ENCODE results near the gene ARPC4.

GRCh38 chr3:9769012-9769411 is 23.9 kb upstream of the ARPC4 start:
- no peak for TF ChIP-seq POLR2A (IDR thresholded peaks at IDR 0.05; ENCODE audit: low read length)
- TF ChIP-seq GATA1 (IDR thresholded peaks at IDR 0.05; ENCODE audit: low read depth, low read length), result no peak

All from erythroblast (primary cell).